Loucy (cell line): ENCODE data around the gene GNPAT.

Source experiments
- H2AFZ ChIP-seq: fragments of 200-600 bp; sonication (generic); 2 replicates; pipeline ENCODE4 v1.6.0; 2016; ENCODE audit warnings: antibody characterized with exemption, mild to moderate bottlenecking, low read length, moderate library complexity
- H3F3A ChIP-seq: fragments of 200-600 bp; 2 replicates; pipeline ENCODE4 v1.6.0; 2016; ENCODE audit warnings: antibody characterized with exemption, low read depth, mild to moderate bottlenecking
- H3K27me3 ChIP-seq: fragments of 200-600 bp; sonication (generic); 2 replicates; pipeline ENCODE4 v1.6.1; 2014; ENCODE audit warnings: low read length, mild to moderate bottlenecking; ENCODE audit not compliant: insufficient read depth, poor library complexity, severe bottlenecking
- H3K36me3 ChIP-seq: fragments of 200-600 bp; sonication (generic); 2 replicates; pipeline ENCODE4 v1.6.1; 2016; ENCODE audit warnings: low read length; ENCODE audit not compliant: insufficient read depth
- H3K4me1 ChIP-seq: fragments of 200-600 bp; sonication (generic); 2 replicates; pipeline ENCODE4 v1.5.1; 2014; ENCODE audit warnings: low read length, mild to moderate bottlenecking; ENCODE audit not compliant: insufficient read depth, poor library complexity, severe bottlenecking
- H3K4me2 ChIP-seq: fragments of 200-600 bp; sonication (generic); 2 replicates; pipeline ENCODE4 v1.6.0; 2014; ENCODE audit warnings: antibody characterized with exemption, low read length, low read depth, mild to moderate bottlenecking; ENCODE audit not compliant: poor library complexity, severe bottlenecking
- H3K4me3 ChIP-seq: fragments of 200-600 bp; sonication (generic); 2 replicates; pipeline ENCODE4 v1.5.1; 2014; ENCODE audit warnings: low read length, mild to moderate bottlenecking, mixed read lengths; ENCODE audit not compliant: poor library complexity, severe bottlenecking
- H3K79me2 ChIP-seq: fragments of 200-600 bp; sonication (generic); 2 replicates; pipeline ENCODE4 v1.6.1; 2014; ENCODE audit warnings: low read length; ENCODE audit not compliant: insufficient read depth
- H3K9ac ChIP-seq: fragments of 200-600 bp; sonication (generic); 2 replicates; pipeline ENCODE4 v1.6.0; 2014; ENCODE audit warnings: mild to moderate bottlenecking, low read depth, low read length, moderate library complexity; ENCODE audit not compliant: poor library complexity, severe bottlenecking
- H3K9me2 ChIP-seq: fragments of 200-600 bp; sonication (generic); replicated peaks from 2 replicates; pipeline ENCODE4 v1.6.1; 2016; ENCODE audit warnings: low read depth, low read length, mixed read lengths
- H3K9me3 ChIP-seq: fragments of 200-600 bp; sonication (generic); 2 replicates; pipeline ENCODE4 v1.6.1; 2014; ENCODE audit warnings: mild to moderate bottlenecking, antibody characterized with exemption, low read length, low read depth; ENCODE audit not compliant: insufficient read depth
- H4K20me1 ChIP-seq: fragments of 200-600 bp; sonication (generic); 2 replicates; pipeline ENCODE4 v1.6.0; 2014; ENCODE audit warnings: antibody characterized with exemption, low read length, mild to moderate bottlenecking; ENCODE audit not compliant: insufficient read depth, poor library complexity, severe bottlenecking
- EZH2phosphoT487 ChIP-seq: fragments of 200-600 bp; IDR thresholded peaks from 2 replicates; pipeline ENCODE4 v1.6.1; 2018; ENCODE audit warnings: antibody characterized with exemption, mild to moderate bottlenecking, moderate library complexity, borderline replicate concordance
- TF ChIP-seq, protein P1 (sequence below): fragments of 200-600 bp; sonication (generic); conservative IDR thresholded peaks from 2 replicates; pipeline ENCODE4 v1.5.1; 2014; ENCODE audit warnings: mild to moderate bottlenecking, antibody characterized with exemption, low read length

GNPAT gene

DNA sequence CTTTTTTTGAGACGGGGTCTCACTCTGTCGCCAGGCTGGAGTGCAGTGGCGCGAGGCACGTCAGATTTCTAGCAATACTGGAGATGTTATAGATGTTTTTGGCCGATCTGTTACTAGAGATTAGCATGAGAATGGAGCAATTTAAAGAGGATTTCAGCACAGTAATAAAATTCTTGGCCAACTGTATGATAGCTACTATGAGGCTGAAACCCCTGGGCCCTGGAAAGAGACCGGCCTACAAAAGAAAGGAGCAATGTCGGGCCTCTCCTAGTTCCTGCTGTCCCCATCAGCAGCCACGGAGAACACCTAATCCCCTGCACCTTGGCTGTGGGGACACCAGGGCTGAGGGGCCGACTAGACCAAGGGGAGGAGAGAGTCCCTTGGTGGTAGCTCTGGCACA is 9.5 kb upstream of the GNPAT start:
- Histone ChIP-seq H3K4me1 (peaks cover 19% of the 10 kb centered on the region), H3K36me3 (peaks cover 11% of the 10 kb centered on the region; the same call in 1 of the 2 replicates), H3K9ac (no peak overlapping the region), H3K27me3 (no peaks in the 10 kb centered on the region), H3K79me2 (no peaks in the 10 kb centered on the region), H3K9me3 (no peaks in the 10 kb centered on the region), H4K20me1 (no peaks in the 10 kb centered on the region), H3K4me2 (no peak overlapping the region), H3F3A (no peaks in the 10 kb centered on the region), H3K4me3 (no peak overlapping the region), H2AFZ (no peak overlapping the region), H3K9me2 (no peaks in the 10 kb centered on the region)
- TF ChIP-seq, protein P1, sequence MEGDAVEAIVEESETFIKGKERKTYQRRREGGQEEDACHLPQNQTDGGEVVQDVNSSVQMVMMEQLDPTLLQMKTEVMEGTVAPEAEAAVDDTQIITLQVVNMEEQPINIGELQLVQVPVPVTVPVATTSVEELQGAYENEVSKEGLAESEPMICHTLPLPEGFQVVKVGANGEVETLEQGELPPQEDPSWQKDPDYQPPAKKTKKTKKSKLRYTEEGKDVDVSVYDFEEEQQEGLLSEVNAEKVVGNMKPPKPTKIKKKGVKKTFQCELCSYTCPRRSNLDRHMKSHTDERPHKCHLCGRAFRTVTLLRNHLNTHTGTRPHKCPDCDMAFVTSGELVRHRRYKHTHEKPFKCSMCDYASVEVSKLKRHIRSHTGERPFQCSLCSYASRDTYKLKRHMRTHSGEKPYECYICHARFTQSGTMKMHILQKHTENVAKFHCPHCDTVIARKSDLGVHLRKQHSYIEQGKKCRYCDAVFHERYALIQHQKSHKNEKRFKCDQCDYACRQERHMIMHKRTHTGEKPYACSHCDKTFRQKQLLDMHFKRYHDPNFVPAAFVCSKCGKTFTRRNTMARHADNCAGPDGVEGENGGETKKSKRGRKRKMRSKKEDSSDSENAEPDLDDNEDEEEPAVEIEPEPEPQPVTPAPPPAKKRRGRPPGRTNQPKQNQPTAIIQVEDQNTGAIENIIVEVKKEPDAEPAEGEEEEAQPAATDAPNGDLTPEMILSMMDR = no peak
- TF ChIP-seq EZH2phosphoT487 = no peak

DNA sequence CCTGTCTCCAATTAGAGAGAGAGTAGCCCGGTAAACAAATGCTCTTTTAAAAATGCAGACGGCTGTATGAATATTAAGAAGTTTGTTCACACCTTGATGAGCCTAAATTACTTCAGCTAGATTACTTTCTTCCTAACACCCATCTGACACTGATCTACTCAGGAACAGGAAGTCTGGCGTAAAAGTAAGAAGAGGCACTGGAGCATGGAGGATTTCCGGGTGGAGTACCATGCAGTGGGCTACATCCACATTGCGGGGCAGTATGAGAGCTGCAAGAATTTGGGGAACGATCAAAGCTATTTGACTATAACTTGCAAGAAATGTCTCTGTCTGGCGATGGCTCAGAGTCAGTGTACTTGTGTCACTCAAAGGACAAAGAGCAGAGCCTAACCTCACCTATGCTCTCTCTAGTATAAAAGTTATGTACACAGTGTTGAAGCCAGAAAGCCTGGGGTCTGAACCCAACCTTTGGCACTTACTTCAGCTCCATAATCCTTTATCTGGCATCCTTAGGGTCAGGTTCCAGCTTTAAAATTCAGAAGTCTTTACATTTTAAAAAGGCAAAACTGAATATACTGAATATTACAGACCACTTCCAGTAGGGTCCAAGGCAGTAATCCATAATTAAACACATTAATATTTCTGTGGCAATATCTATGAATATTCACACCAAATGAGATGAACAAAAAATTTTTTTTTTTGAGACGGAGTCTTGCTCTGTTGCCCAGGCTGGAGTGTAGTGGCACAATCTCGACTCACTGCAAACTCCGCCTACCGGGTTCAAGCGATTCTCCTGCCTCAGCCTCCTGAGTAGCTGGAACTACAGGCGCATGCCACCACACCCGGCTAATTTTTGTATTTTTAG is 7.9 kb upstream of the GNPAT start:
- Histone ChIP-seq H3K4me2 (peak overlapping the region; percentile 48), H3K4me3 (peak overlapping the region; percentile 31), H3K79me2 (no peaks in the 10 kb centered on the region)

DNA sequence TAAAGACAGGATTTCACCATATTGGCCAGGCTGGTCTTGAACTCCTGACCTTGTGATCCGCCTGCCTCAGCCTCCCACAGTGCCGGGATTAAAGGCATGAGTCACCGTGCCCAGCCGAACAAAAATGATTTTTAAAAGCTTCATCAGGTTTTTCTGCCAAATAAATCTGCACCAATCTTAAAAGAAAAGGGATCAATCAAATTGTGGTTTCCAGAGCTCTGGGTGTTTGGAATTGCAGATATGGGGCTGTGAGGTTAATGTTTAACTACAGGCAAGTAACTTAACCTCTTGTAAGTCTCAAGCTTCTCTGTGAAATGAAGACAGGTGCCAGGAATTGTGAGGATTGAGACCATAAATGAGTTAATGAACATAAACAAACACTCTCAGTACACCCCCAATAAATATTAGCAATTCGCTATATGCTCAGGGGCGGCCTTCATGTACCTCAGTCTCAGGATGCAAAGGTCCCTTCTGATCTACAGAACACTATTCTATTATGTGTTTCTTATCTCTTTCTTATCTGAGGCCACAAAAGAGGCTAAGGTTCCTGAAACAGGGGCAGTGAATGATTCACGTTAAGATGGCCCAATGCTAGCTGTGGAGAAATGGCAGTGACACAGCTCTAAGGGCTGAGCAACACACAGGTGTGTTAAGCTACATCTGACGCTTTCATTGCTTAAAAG is 7.1 kb upstream of the GNPAT start:
- Histone ChIP-seq H3F3A (no peaks in the 10 kb centered on the region), H3K79me2 (no peaks in the 10 kb centered on the region), H3K4me3 (no peak overlapping the region), H3K27me3 (no peaks in the 10 kb centered on the region), H2AFZ (no peak overlapping the region), H3K36me3 (no peaks in the 10 kb centered on the region), H3K9me2 (no peaks in the 10 kb centered on the region), H4K20me1 (no peaks in the 10 kb centered on the region), H3K4me1 (peaks cover 25% of the 10 kb centered on the region), H3K4me2 (no peak overlapping the region), H3K9ac (no peak overlapping the region), H3K9me3 (no peaks in the 10 kb centered on the region)
- TF ChIP-seq, protein P1 = no peak
- no peak for TF ChIP-seq EZH2phosphoT487

More for the DNA sequence above, 7.9 kb upstream of the GNPAT start:
- H3K36me3 ChIP-seq = peaks cover 1% of the 10 kb centered on the region; the same call in 1 of the 2 replicates
- H3K9ac ChIP-seq = peak overlapping the region; percentile 17
- peaks cover 25% of the 10 kb centered on the region for H3K4me1 ChIP-seq
- H3K27me3 ChIP-seq = no peaks in the 10 kb centered on the region
- TF ChIP-seq, protein P1 = no peak
- no peak for TF ChIP-seq EZH2phosphoT487
- H3K9me3 ChIP-seq = no peaks in the 10 kb centered on the region
- no peaks in the 10 kb centered on the region for H3F3A ChIP-seq
- H3K9me2 ChIP-seq = no peaks in the 10 kb centered on the region
- H2AFZ ChIP-seq = 0 out of 2 replicates have a peak overlapping the region, but pooled peaks have one; percentile 20
- no peaks in the 10 kb centered on the region for H4K20me1 ChIP-seq
